ENCODE data around the gene TANGO2. TPM values are rescaled to one million over a fixed set of nuclear protein-coding genes. Genes with fewer than 3 reads are reported as not detected.

The TANGO2 gene
- total and polyA plus RNA-seq, 10 of the 15 experiments (the other 5 are each of a cell fraction or from before 2014, with no cell fraction given) = 4.0 to 24.8 (median 20.9) TPM

GRCh38 chr22:20040327-20041200 lies 19.7 kb downstream of the TANGO2 start:
- no peak for FAIRE-seq
- Histone ChIP-seq H3K4me3 (no peak overlapping the region), H3K36me3 (ENCODE audit: control insufficient read depth in 2 of 2, insufficient read depth in 2 of 2, low read length in 1 of 2) (peaks cover 0 to 7% of the 10 kb centered on the region in 2 experiments; a peak in 3 of 4 replicates), H3K4me1 (ENCODE audit: control insufficient read depth, insufficient read depth, low read length) (peaks cover 25% of the 10 kb centered on the region), H4K20me1 (ENCODE audit: control insufficient read depth, insufficient read depth) (no peaks in the 10 kb centered on the region), H3K27ac (ENCODE audit: control insufficient read depth, insufficient read depth) (no peak overlapping the region), H3K9ac (ENCODE audit: control insufficient read depth, insufficient read depth, low read length) (no peak overlapping the region), H3K9me3 (replicated peaks; ENCODE audit: control insufficient read depth, insufficient read depth, low read length) (no peaks in the 10 kb centered on the region), H3K79me2 (ENCODE audit: control insufficient read depth, insufficient read depth, low read length) (no peaks in the 10 kb centered on the region), H3K27me3 (replicated peaks in 1 of 2; ENCODE audit: control insufficient read depth in 2 of 2, insufficient read depth in 2 of 2, low read length in 1 of 2) (no peaks in the 10 kb centered on the region), H3K4me2 (ENCODE audit: control insufficient read depth, insufficient read depth) (no peak overlapping the region), H2AFZ (ENCODE audit: control insufficient read depth, low read depth, low read length) (no peak overlapping the region)
- ChIA-PET CTCF (no interaction called here), RAD21 (ENCODE audit: unreplicated experiment) (no interaction called here), SMC1A (ENCODE audit: uncharacterized antibody, unreplicated experiment) (no interaction called here), POLR2A (no interaction called here)
- in situ Hi-C loops (cut with MboI) (no loop called here), intact Hi-C loops (cut with micrococcal nuclease; ENCODE audit: unreplicated experiment) (no loop called here)
- BruUV-seq (replicated peaks) = no TSS peak
- TF ChIP-seq YBX1 (IDR thresholded peaks at IDR 0.05) (no peak), IKZF1 (conservative IDR thresholded peaks at IDR 0.05) (no peak), RBBP5 (conservative IDR thresholded peaks at IDR 0.05) (no peak), CHD4 (IDR thresholded peaks at IDR 0.05) (no peak), PAX8 (IDR thresholded peaks at IDR 0.05) (no peak), MXI1 (IDR thresholded peaks at IDR 0.05; ENCODE audit: low read depth, low read length) (no peak), JUNB (IDR thresholded peaks at IDR 0.05) (no peak), ZNF24 (IDR thresholded peaks at IDR 0.05) (no peak), ZNF384 (IDR thresholded peaks at IDR 0.05; ENCODE audit: borderline replicate concordance, low read depth, low read length) (no peak), NFIC (IDR thresholded peaks at IDR 0.05; ENCODE audit: low read depth, low read length) (no peak)
- TF ChIP-seq, protein P1, sequence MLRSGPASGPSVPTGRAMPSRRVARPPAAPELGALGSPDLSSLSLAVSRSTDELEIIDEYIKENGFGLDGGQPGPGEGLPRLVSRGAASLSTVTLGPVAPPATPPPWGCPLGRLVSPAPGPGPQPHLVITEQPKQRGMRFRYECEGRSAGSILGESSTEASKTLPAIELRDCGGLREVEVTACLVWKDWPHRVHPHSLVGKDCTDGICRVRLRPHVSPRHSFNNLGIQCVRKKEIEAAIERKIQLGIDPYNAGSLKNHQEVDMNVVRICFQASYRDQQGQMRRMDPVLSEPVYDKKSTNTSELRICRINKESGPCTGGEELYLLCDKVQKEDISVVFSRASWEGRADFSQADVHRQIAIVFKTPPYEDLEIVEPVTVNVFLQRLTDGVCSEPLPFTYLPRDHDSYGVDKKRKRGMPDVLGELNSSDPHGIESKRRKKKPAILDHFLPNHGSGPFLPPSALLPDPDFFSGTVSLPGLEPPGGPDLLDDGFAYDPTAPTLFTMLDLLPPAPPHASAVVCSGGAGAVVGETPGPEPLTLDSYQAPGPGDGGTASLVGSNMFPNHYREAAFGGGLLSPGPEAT (IDR thresholded peaks at IDR 0.05; ENCODE audit: low read depth) = no peak
- TF ChIP-seq, protein P2, sequence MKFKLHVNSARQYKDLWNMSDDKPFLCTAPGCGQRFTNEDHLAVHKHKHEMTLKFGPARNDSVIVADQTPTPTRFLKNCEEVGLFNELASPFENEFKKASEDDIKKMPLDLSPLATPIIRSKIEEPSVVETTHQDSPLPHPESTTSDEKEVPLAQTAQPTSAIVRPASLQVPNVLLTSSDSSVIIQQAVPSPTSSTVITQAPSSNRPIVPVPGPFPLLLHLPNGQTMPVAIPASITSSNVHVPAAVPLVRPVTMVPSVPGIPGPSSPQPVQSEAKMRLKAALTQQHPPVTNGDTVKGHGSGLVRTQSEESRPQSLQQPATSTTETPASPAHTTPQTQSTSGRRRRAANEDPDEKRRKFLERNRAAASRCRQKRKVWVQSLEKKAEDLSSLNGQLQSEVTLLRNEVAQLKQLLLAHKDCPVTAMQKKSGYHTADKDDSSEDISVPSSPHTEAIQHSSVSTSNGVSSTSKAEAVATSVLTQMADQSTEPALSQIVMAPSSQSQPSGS (IDR thresholded peaks at IDR 0.05; ENCODE audit: low read length) = no peak
- TF ChIP-seq, protein P3, sequence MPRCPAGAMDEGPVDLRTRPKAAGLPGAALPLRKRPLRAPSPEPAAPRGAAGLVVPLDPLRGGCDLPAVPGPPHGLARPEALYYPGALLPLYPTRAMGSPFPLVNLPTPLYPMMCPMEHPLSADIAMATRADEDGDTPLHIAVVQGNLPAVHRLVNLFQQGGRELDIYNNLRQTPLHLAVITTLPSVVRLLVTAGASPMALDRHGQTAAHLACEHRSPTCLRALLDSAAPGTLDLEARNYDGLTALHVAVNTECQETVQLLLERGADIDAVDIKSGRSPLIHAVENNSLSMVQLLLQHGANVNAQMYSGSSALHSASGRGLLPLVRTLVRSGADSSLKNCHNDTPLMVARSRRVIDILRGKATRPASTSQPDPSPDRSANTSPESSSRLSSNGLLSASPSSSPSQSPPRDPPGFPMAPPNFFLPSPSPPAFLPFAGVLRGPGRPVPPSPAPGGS (IDR thresholded peaks at IDR 0.05; ENCODE audit: borderline replicate concordance, insufficient read depth, low read depth, low read length, poor library complexity, severe bottlenecking) = no peak
- no peak for DNase-seq (ENCODE audit: low read depth, low spot score)
- no peak for ATAC-seq
- WGBS (ENCODE audit: insufficient coverage, insufficient replicate concordance, low lambda C conversion rate, missing lambda C conversion rate) = 96% methylated on average over 7 of the region's 7 CpGs
